Measurements from ENCODE around the gene DNLZ.

GRCh38 chr9:136328622-136329041 is 34.9 kb downstream of the DNLZ start:
- TF ChIP-seq CTCF (IDR thresholded peaks at IDR 0.05; ENCODE audit: low read depth, low read length) (no peak), POLR2A (IDR thresholded peaks at IDR 0.05; ENCODE audit: extremely low read depth, insufficient read length) (no peak), MAX (IDR thresholded peaks at IDR 0.05; ENCODE audit: low read depth, low read length) (no peak), MYC (IDR thresholded peaks at IDR 0.05; ENCODE audit: low read depth, low read length) (no peak)
